Measurements from ENCODE around the gene MYO1G.

The MYO1G gene

DNA sequence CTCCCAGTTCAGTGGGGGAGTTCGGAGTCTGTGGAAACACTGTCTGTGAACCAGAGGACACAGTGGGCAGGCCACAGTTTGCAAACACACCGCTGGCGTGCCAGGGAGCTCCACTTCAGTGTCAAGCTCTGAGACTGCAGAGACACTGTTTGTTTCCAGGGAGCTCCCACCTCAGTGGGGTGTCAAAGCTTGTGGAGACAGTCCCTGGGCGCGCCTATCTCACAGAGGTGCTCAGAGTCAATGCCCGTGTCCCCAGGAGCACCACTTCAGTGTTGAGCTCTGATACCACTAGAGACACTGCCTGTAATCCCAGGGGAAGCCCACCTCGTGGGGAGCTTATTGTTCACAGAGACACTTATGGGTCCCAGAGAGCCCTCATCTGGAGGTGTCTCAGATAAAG lies 4.3 kb downstream of the MYO1G start:
- Mint-ChIP-seq H3K27me3 (no peaks in the 10 kb centered on the region), H3K36me3 (ENCODE audit: insufficient read depth) (peaks cover 64% of the 10 kb centered on the region), H3K27ac (ENCODE audit: low read depth) (peak overlapping the region; percentile 32), H3K9me3 (no peaks in the 10 kb centered on the region), H3K4me1 (peaks cover 50% of the 10 kb centered on the region), H3K4me3 (peak overlapping the region; percentile 54)
- no peak for ATAC-seq (replicated peaks; ENCODE audit: extremely low read depth, poor library complexity, severe bottlenecking)
- DNase-seq (ENCODE audit: low spot score in 2 of 2): no peak

DNA sequence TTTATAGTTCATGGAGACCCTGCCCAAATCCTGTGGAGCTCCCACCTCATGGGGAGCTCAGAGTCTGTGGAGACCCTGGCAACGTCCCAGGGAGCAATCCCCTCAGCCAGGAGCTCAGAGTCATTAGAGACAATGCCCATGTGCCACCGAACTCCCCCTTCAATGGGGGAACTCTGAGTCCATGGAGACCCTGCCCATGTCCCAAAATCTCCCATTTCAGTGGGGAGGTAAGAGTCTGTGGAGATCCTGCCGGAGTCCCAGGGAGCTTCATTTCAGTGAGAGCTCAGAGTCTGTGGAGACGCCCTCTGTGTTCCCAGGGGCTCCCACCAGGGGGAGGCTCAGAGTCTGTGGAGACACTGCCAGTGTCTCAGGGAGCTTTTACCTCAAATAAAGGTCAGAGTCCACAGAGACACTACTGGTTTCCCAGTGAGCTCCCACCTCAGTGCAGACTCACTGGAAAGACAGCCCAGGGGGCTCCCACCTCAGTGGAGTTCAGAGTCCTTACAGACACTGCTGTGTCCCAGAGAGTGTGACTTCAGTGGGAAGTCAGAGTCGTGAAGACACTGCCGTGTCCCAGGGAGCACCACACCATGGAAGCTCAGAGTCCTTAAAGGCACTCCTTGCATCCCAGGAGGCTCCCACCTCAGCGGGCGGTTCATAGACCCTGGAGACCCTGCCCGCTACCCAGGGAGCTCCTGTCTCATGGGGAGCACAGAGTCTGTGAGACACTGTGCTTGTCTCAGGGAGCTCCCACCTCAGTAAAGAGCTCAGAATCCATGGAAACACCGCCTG lies 5.0 kb downstream of the MYO1G start:
- peaks cover 63% of the 10 kb centered on the region for H3K36me3 Mint-ChIP-seq (ENCODE audit: insufficient read depth)
- no peaks in the 10 kb centered on the region for H3K27me3 Mint-ChIP-seq
- no peak for ATAC-seq (replicated peaks; ENCODE audit: extremely low read depth, poor library complexity, severe bottlenecking)
- H3K9me3 Mint-ChIP-seq: no peaks in the 10 kb centered on the region
- peaks cover 43% of the 10 kb centered on the region for H3K4me1 Mint-ChIP-seq
- peak; percentile 36 to 55 for DNase-seq (ENCODE audit: low spot score in 2 of 2)
- peak overlapping the region; percentile 54 for H3K4me3 Mint-ChIP-seq
- H3K27ac Mint-ChIP-seq (ENCODE audit: low read depth): peak overlapping the region; percentile 32

DNA sequence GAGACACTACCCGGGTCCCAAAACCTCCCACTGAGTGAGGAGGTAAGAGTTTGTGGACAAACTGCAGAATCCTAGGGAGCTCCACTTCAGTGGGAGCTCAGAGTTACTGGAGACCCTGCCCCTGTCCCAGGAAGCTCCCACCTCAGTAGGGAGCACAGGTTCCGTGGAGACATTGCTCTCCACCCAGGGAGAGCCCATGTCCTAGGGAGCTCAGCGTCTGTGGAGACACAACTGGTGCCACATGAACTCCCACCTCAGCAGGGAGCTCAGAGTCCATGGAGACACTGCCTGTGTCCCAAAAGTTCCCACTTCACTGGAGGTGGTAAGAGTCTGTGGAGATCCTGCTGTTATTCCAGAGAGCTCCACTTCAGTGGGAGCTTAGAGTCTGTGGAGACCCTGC lies 6.3 kb downstream of the MYO1G start:
- Mint-ChIP-seq H3K27ac (ENCODE audit: low read depth) (peak overlapping the region; percentile 62), H3K4me3 (no peak overlapping the region), H3K9me3 (no peaks in the 10 kb centered on the region), H3K36me3 (ENCODE audit: insufficient read depth) (peaks cover 64% of the 10 kb centered on the region), H3K27me3 (no peaks in the 10 kb centered on the region), H3K4me1 (peaks cover 37% of the 10 kb centered on the region)
- no peak for ATAC-seq (replicated peaks; ENCODE audit: extremely low read depth, poor library complexity, severe bottlenecking)
- DNase-seq (ENCODE audit: low spot score in 2 of 2): no peak

GRCh38 chr7:44971902-44972441 lies 6.8 kb downstream of the MYO1G start:
- no peaks in the 10 kb centered on the region for H3K9me3 Mint-ChIP-seq
- H3K4me3 Mint-ChIP-seq: no peak overlapping the region
- H3K36me3 Mint-ChIP-seq (ENCODE audit: insufficient read depth): peaks cover 62% of the 10 kb centered on the region
- H3K27me3 Mint-ChIP-seq: no peaks in the 10 kb centered on the region
- ATAC-seq (replicated peaks; ENCODE audit: extremely low read depth, poor library complexity, severe bottlenecking) (no peak), DNase-seq (ENCODE audit: low spot score in 2 of 2) (no peak)
- H3K4me1 Mint-ChIP-seq: peaks cover 31% of the 10 kb centered on the region
- H3K27ac Mint-ChIP-seq (ENCODE audit: low read depth): peak overlapping the region; percentile 62

DNA sequence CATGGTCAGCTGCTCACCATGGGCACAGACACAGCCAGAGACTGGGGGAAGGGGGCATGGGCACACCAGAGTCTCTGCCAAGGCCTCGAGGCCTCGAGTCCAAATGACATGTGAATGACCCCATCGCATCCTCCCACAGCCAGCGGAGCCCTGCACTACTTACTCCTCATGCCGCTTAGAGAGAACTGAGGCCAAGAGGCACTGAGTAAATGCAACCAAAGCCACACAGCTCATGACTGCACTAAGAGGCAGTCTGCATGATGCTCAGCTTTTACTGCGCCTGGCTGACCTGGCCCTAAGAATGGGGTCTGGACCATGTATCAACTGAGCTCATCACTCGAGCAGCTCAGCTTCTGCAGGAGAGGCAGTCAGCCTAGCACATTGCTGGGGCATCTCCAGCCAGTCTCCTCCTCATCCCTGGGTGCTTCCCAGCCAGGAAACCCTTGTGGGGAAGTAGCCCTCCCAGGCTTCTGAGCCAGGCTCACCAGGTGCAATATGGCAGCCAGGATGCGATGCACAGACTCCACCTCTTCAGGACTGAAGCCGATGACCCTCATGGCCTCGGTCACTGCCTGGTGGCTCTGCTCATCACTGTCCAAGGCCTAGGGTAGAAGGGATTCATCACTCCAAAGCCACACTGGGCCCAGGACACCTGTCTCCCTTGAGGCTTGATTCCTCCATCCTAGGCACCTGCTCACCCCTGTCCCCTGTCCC lies 7.5 kb downstream of the MYO1G start:
- DNase-seq (ENCODE audit: low spot score in 2 of 2): no peak
- H3K27me3 Mint-ChIP-seq: no peaks in the 10 kb centered on the region
- H3K9me3 Mint-ChIP-seq: no peaks in the 10 kb centered on the region
- ATAC-seq (replicated peaks; ENCODE audit: extremely low read depth, poor library complexity, severe bottlenecking): no peak
- peaks cover 59% of the 10 kb centered on the region for H3K36me3 Mint-ChIP-seq (ENCODE audit: insufficient read depth)
- H3K4me3 Mint-ChIP-seq: no peak overlapping the region
- H3K4me1 Mint-ChIP-seq: peaks cover 26% of the 10 kb centered on the region
- H3K27ac Mint-ChIP-seq (ENCODE audit: low read depth): peak overlapping the region; percentile 62

- ATAC-seq (replicated peaks; ENCODE audit: extremely low read depth, poor library complexity, severe bottlenecking) (no peak), DNase-seq (ENCODE audit: low spot score in 2 of 2) (no peak)
- H3K36me3 Mint-ChIP-seq (ENCODE audit: insufficient read depth): peaks cover 52% of the 10 kb centered on the region
- no peaks in the 10 kb centered on the region for H3K9me3 Mint-ChIP-seq
- H3K4me1 Mint-ChIP-seq: peaks cover 22% of the 10 kb centered on the region
- H3K27me3 Mint-ChIP-seq: no peaks in the 10 kb centered on the region
- no peak overlapping the region for H3K4me3 Mint-ChIP-seq
- H3K27ac Mint-ChIP-seq (ENCODE audit: low read depth): peak overlapping the region; percentile 62
These were observed 8.2 kb downstream of the MYO1G start for GRCh38 chr7:44970523-44971051.

- H3K4me3 Mint-ChIP-seq: no peak overlapping the region
- ATAC-seq (replicated peaks; ENCODE audit: extremely low read depth, poor library complexity, severe bottlenecking): no peak
- peak overlapping the region; percentile 62 for H3K27ac Mint-ChIP-seq (ENCODE audit: low read depth)
- H3K36me3 Mint-ChIP-seq (ENCODE audit: insufficient read depth): peaks cover 52% of the 10 kb centered on the region
- H3K4me1 Mint-ChIP-seq: peaks cover 20% of the 10 kb centered on the region
- H3K27me3 Mint-ChIP-seq: no peaks in the 10 kb centered on the region
- no peak for DNase-seq (ENCODE audit: low spot score in 2 of 2)
- no peaks in the 10 kb centered on the region for H3K9me3 Mint-ChIP-seq
These were observed 8.9 kb downstream of the MYO1G start for GRCh38 chr7:44969701-44970522.

GRCh38 chr7:44969049-44969700 lies 9.6 kb downstream of the MYO1G start:
- Mint-ChIP-seq H3K9me3 (no peaks in the 10 kb centered on the region), H3K27ac (ENCODE audit: low read depth) (no peak overlapping the region), H3K4me1 (peaks cover 15% of the 10 kb centered on the region), H3K36me3 (ENCODE audit: insufficient read depth) (peaks cover 45% of the 10 kb centered on the region), H3K4me3 (no peak overlapping the region), H3K27me3 (no peaks in the 10 kb centered on the region)
- DNase-seq (ENCODE audit: low spot score in 2 of 2) (no peak), ATAC-seq (replicated peaks; ENCODE audit: extremely low read depth, poor library complexity, severe bottlenecking) (no peak)

GRCh38 chr7:44967571-44968446 lies 11.0 kb downstream of the MYO1G start:
- Mint-ChIP-seq H3K36me3 (ENCODE audit: insufficient read depth) (peaks cover 42% of the 10 kb centered on the region), H3K9me3 (no peaks in the 10 kb centered on the region), H3K4me1 (peaks cover 15% of the 10 kb centered on the region), H3K27me3 (no peaks in the 10 kb centered on the region), H3K4me3 (no peak overlapping the region), H3K27ac (ENCODE audit: low read depth) (peak overlapping the region; percentile 66)
- DNase-seq (ENCODE audit: low spot score in 2 of 2) (no peak), ATAC-seq (replicated peaks; ENCODE audit: extremely low read depth, poor library complexity, severe bottlenecking) (no peak)

- Mint-ChIP-seq H3K4me3 (no peak overlapping the region), H3K36me3 (ENCODE audit: insufficient read depth) (peaks cover 42% of the 10 kb centered on the region), H3K9me3 (no peaks in the 10 kb centered on the region), H3K27ac (ENCODE audit: low read depth) (no peak overlapping the region), H3K27me3 (no peaks in the 10 kb centered on the region), H3K4me1 (peaks cover 10% of the 10 kb centered on the region)
- DNase-seq (ENCODE audit: low spot score in 2 of 2) (no peak), ATAC-seq (replicated peaks; ENCODE audit: extremely low read depth, poor library complexity, severe bottlenecking) (no peak)
These were observed 11.9 kb downstream of the MYO1G start for GRCh38 chr7:44966731-44967538.
